Brain pericyte (primary cell): ENCODE measurements around the gene TADA2B.

Experiments used
- DNase-seq: peaks from one replicate; pipeline ENCODE4 v3.0.0-alpha.2; 2012; ENCODE audit warnings: low read depth, low spot score

TADA2B gene, protein sequence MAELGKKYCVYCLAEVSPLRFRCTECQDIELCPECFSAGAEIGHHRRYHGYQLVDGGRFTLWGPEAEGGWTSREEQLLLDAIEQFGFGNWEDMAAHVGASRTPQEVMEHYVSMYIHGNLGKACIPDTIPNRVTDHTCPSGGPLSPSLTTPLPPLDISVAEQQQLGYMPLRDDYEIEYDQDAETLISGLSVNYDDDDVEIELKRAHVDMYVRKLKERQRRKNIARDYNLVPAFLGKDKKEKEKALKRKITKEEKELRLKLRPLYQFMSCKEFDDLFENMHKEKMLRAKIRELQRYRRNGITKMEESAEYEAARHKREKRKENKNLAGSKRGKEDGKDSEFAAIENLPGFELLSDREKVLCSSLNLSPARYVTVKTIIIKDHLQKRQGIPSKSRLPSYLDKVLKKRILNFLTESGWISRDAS

GRCh38 chr4:7043284-7044136 is at the start of gene TADA2B:
TADA2B (plus strand) TSS chr4:7043372; CDS start chr4:7043580, 208 bp downstream.
- no peak for DNase-seq

- no peak for DNase-seq
Observed at GRCh38 chr4:6996481-6996880, 46.7 kb upstream of the TADA2B start.

GRCh38 chr4:6999172-7000086 is 43.7 kb upstream of the TADA2B start:
- no peak for DNase-seq

DNA sequence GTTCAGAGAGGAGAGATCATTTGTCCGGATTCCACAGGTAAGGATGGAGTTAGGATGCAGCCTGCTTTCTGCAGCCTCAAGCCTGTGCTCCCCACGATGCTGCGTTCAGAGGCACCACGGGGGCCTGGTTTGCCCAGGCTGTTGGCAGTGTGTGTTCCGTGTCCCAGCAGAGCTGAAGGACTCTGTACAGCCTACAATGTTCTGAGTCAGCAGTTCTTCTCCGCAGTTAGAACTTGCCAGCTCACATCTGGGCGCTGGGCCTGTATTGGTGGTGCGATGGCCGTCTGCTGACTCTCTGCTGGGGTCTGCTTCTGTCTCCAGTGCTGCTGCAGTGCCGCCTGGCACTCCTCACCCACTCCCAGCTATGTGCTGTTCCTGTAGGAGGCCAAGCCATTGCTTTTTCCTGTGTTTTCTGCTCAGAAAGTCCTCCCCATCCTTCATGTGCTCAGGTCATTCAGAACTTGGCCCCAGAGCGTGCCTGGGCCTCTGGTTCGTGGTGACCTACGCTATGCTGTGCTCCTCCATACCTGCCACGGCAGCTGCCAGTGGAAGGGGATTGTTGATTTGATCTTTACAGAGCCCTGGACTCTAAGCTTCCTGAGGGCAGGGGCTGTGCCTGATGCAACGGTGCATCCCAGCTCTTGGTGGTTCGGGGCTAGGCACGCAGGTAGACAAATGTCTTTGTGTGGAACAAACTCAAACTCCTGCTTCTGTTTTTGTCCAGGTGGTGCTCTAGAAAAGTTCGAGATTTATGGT is 42.6 kb upstream of the TADA2B start:
- DNase-seq, result no peak

DNA sequence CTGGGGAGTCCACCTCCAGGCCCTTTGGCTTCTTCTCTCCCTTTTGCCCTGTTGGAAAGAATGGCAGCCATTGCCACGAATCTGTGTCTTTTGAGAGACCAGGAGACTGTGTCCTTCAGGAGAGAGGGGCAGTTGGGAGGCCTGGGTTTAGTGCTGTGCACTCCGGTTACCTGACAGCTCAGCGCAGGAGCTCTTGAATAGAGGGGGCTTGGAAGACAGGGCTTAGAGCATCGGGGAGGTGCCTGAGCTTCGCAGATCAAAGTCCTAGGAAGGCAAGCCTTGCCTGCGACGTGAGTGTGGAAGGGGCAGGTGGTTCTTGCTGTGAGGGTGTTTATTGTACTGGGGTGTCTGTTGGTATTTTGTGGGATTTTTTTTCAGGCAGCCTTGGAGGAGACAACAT is 41.9 kb upstream of the TADA2B start:
- no peak for DNase-seq

- no peak for DNase-seq
Observed at GRCh38 chr4:7002336-7002735, 40.8 kb upstream of the TADA2B start.

DNA sequence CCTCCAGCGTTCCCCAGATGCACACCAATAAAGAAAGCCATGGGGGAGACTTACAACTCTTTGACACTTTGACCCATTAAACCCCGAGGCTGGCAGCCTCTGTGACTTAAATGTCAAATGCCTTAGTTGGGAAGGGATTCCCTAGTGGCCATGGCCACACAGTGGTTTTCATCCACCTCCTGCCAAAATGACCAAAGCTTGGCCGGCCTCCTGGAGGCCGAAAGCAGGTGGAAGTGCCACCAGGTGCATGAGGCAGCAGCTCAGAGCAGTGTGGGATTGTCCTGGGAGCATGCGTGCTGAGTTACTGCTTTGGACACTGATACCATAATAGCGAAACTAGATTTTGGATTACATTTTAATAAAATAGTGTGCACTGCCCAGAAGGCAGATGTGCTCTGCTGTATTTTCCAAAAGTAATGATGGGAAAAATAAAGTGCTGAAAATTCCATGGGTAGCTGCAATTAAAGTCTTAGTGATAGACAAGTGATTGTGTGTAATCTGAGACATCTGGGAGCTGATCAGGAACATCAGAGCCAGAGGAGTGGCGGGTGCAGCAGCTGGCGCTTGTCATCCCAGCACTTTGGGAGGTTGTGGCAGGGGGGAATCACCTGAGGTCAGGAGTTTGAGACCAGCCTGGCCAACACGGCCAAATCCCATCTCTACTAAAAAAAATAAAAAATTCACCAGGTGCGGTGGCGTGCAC is 39.8 kb upstream of the TADA2B start:
- no peak for DNase-seq

GRCh38 chr4:7003879-7004240 is 39.3 kb upstream of the TADA2B start:
- no peak for DNase-seq

DNA sequence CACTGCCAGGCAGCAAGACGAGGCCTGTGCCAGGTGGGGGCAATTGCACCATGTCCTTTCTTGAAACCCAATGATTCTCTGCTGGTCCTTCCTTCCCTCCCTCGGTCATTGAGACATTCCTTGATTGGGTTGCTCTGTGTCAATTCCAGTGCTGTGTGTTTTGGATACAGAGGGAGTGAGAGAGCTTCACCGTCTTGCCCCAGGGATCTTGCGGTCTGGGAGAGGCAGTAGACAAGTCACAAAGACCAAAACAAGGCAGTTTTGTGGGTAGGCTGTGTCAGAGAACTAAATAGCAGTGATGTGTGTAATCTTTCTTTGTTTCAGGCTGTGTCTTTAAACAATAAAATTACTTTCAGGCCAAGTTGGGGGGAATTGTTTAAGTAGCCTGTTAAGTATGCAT is 38.8 kb upstream of the TADA2B start:
- no peak for DNase-seq

DNA sequence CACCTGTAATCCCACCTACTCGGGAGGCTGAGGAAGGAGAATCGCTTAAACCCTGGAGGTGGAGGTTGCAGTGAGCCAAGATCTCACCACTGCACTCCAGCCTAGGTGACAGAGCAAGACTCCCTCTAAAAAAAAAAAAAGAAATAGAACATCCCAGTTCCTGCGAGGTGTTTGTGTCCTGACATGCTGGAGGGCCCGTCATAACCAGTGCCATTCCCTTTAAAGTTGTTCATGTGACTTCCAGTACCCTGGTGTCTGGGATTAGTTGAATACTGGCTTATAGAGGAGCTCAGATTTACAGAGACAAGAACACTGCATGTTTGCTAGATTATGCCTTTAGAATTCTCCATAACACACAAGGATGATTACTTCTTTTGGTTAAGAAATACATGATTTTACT is 37.6 kb upstream of the TADA2B start:
- DNase-seq, result no peak

DNA sequence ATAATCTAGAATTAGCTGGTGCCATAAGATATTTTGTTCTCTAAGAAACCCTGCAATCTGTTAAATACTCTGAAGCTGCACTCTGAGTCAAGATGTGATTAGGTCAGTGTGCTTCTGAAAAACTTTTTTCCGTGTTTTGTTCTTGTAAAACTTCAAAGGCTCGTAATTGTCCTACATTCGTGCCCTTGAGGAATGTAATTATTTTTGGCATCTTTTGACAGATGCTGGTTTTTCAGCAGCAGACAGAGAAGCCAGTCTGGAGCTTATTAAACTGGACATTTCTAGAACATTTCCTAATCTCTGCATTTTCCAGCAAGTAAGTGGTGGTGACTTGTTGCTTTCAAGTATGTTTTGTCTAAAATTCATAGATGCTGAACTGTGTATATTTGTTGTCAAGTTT is 36.8 kb upstream of the TADA2B start:
- no peak for DNase-seq

- no peak for DNase-seq
Observed at GRCh38 chr4:7007142-7007907, 35.8 kb upstream of the TADA2B start.

DNA sequence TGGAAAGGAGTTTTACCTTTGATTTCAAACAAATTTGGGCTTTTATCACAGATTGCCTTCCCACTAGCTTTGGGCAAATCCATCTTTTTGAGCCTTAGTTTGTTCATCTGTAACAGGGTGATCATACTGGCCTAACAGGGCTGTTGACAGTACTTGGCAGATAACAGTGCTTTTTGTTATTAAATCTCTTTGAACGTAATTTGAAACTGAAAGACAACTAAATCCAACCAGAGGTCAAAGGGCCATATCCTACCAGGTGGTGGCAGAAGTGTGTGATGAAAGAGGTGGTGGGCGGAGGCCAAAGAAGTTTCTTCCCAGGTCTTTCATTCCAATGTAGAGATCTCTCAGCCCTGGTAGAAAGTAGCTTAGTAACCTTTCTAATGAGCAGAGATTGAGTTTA is 35.2 kb upstream of the TADA2B start:
- no peak for DNase-seq

DNA sequence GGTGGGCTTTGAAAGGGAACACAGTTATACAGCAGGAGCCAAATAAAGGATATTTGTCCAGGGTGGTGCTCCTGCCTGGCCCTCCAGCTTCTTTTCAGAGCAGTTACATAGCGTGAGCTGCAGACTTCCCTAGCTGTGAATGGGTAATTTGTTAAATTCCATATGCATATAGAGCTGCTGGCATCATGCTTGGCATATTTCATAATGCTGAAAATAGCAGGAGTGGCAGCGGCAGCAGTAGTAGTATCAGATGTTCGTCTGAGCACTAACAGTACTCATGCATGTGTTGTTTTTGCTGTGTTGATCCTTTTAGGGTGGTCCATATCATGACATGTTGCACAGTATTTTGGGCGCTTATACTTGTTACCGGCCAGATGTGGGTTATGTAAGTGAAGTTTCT is 33.6 kb upstream of the TADA2B start:
- no peak for DNase-seq

DNA sequence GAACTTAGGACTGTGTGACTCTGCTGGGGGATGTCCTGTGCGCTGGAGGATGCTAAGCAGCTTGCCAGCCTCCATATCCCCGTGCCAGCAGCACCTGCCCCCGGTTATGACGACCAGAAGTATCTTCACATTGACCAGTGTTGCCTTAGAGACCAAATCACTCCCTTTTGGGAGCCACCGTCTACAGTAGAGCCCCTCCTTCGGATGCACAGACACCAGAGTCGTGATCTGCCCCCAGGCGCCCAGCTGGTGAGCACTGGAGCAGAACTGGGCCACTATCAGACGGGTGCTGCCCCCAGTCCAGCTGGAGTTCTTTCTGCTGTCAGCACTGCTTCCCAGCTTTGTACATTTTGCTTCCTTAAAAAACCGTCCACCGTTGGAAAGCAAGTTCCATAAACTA is 30.0 kb upstream of the TADA2B start:
- no peak for DNase-seq

GRCh38 chr4:7014815-7015214 is 28.4 kb upstream of the TADA2B start:
- no peak for DNase-seq

- no peak for DNase-seq
Observed at GRCh38 chr4:7015383-7016035, 27.7 kb upstream of the TADA2B start.

DNA sequence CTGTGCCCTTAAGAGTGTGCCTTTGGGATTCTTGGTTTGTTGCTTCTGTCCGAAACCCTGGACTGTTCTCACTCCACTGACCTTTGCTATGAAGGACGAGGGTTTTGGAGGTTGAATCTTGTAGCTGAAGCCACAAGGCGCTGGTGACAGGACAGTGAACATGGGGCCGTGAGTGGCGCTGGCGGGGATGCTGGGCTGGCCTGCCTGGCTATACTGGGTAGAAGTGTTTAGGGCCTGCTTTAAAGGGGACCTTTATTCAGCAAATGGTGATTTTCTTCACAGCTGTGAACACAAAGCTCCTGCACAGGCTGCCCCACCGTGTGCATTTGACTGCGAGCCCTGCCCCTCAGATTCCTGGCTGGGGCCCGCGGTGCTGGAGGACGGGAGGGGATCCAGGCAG is 27.1 kb upstream of the TADA2B start:
- DNase-seq, result no peak

GRCh38 chr4:7016512-7016911 is 26.7 kb upstream of the TADA2B start:
- DNase-seq, result no peak
